ENCODE measurements around the gene UAP1L1.

DNA sequence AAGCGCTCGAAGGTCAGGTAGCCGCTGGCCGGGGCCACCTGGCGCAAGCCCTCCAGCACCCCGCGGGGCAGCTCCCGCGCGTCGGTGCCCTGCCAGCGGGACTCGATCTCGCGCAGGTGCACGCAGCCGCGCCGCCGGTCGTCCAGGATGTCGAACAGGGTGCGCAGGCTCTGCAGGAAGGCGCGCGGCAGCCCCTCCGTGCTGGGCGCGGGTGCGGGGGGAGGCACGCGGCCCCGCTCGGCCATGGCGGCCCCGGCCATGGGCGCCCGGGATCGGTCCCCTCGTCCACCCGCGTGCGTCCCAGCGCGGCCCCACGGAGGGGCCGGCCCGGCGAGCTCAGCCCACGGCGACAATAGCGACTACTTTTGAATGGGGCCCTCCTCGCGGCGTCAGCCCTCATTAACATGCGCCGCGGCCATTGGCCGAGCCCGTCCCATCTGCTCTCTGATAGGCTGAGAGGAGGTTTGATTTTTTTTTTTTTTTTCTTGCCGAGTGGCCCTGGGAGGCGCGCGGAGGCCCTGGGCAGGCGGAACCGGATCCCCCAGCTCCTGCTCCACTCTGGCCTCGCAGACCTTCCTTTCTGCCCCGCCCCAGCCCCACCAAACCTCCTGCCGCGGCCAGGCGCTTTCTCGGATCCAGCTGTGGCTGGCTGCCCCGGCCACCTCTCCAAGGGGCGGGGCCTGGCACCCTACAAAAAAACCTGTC, 7.0 kb upstream of the UAP1L1 start, which contains the start of gene SAPCD2:
- TF ChIP-seq, protein P1, sequence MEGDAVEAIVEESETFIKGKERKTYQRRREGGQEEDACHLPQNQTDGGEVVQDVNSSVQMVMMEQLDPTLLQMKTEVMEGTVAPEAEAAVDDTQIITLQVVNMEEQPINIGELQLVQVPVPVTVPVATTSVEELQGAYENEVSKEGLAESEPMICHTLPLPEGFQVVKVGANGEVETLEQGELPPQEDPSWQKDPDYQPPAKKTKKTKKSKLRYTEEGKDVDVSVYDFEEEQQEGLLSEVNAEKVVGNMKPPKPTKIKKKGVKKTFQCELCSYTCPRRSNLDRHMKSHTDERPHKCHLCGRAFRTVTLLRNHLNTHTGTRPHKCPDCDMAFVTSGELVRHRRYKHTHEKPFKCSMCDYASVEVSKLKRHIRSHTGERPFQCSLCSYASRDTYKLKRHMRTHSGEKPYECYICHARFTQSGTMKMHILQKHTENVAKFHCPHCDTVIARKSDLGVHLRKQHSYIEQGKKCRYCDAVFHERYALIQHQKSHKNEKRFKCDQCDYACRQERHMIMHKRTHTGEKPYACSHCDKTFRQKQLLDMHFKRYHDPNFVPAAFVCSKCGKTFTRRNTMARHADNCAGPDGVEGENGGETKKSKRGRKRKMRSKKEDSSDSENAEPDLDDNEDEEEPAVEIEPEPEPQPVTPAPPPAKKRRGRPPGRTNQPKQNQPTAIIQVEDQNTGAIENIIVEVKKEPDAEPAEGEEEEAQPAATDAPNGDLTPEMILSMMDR (IDR thresholded peaks at IDR 0.05; ENCODE audit: low read length) = no peak
- TF ChIP-seq EZH2 (IDR thresholded peaks at IDR 0.05; ENCODE audit: borderline replicate concordance, low read length) = no peak
